CD4-positive, CD25-positive, alpha-beta regulatory T cell (primary cell): ENCODE measurements around the gene NELL2. TPM values are rescaled to one million over a fixed set of nuclear protein-coding genes. Genes with fewer than 3 reads are reported as not detected.
A peak's percentile ranks its signal among the peaks of the same experiment; 100 is the strongest.

ENCODE experiments used
- ATAC-seq, 2 donors: fragments of 150-1000 bp; cut with Tn5 transposase; one replicate each; pipeline ENCODE4 v1.10.0; 2021; ENCODE audit warnings: low read depth in 2 of 2, moderate number of reproducible peaks in 2 of 2, moderate library complexity in 1 of 2
- DNase-seq, 3 donors: peaks; one replicate each; pipeline versions ENCODE4 v3.0.0 to v3.0.0-alpha.2; 2012 to 2022; ENCODE audit warnings: mixed read lengths in 1 of 3
- H3K27ac ChIP-seq: one replicate; pipeline ENCODE4 v1.7.0; 2013; ENCODE audit warnings: mild to moderate bottlenecking, low read length; ENCODE audit not compliant: insufficient read depth, poor library complexity, severe bottlenecking
- H3K27me3 ChIP-seq: one replicate; pipeline ENCODE4 v1.7.0; 2013; ENCODE audit warnings: low read length; ENCODE audit not compliant: control insufficient read depth, insufficient read depth
- H3K36me3 ChIP-seq: one replicate; pipeline ENCODE4 v1.7.0; 2013; ENCODE audit warnings: mild to moderate bottlenecking, low read length, moderate library complexity; ENCODE audit not compliant: control insufficient read depth, insufficient read depth
- H3K4me1 ChIP-seq: 2 replicates; pipeline ENCODE4 v1.7.0; 2013; ENCODE audit warnings: mild to moderate bottlenecking, low read length; ENCODE audit not compliant: insufficient read depth, control insufficient read depth, poor library complexity, severe bottlenecking
- H3K4me3 ChIP-seq: one replicate; pipeline ENCODE4 v1.7.0; 2013; ENCODE audit warnings: low read depth, mild to moderate bottlenecking, low read length, moderate library complexity
- H3K9me3 ChIP-seq, 2 experiments: 1 replicate in 1 of 2; 2 replicates in 1 of 2; pipeline ENCODE4 v1.7.0; 2013; ENCODE audit warnings: low read length in 2 of 2, mild to moderate bottlenecking in 1 of 2, moderate library complexity in 1 of 2; ENCODE audit not compliant: control insufficient read depth in 2 of 2
- H3K27ac Mint-ChIP-seq, 3 donors: one replicate each; pipeline ENCODE4 v1.8.0; 2020 to 2022; ENCODE audit warnings: mild to moderate bottlenecking in 3 of 3, mixed read lengths in 3 of 3, moderate library complexity in 2 of 3
- H3K27me3 Mint-ChIP-seq: one replicate; pipeline ENCODE4 v1.8.0; 2022; ENCODE audit warnings: mild to moderate bottlenecking, mixed read lengths
- H3K36me3 Mint-ChIP-seq: one replicate; pipeline ENCODE4 v1.8.0; 2020; ENCODE audit warnings: mixed read lengths
- H3K4me1 Mint-ChIP-seq, 4 donors: one replicate each; pipeline ENCODE4 v1.8.0; 2020 to 2022; ENCODE audit warnings: mixed read lengths in 4 of 4, mild to moderate bottlenecking in 1 of 4
- H3K4me3 Mint-ChIP-seq, 4 donors: one replicate each; pipeline ENCODE4 v1.8.0; 2020 to 2022; ENCODE audit warnings: mild to moderate bottlenecking in 4 of 4, mixed read lengths in 4 of 4, moderate library complexity in 3 of 4
- H3K9me3 Mint-ChIP-seq, 7 donors: one replicate each; pipeline ENCODE4 v1.8.0; 2020 to 2022; ENCODE audit warnings: mixed read lengths in 7 of 7, mild to moderate bottlenecking in 3 of 7, moderate library complexity in 2 of 7
- polyA plus RNA-seq, 4 donors: library from polyadenylated mRNA; unstranded; fragments of 300-500 nt; fragmentation: Illumina TruSeq; gene quantifications; one replicate each; pipeline ENCODE4 v1.2.3, GENCODE V29; 2021
- total RNA-seq: library from RNA; stranded (reverse); gene quantifications from one replicate; pipeline ENCODE4 v1.2.3, GENCODE V29; 2022

The NELL2 gene
- total and polyA plus RNA-seq, 5 donors from 2014 or later = 1.2 to 11.9 (median 4.4) TPM

GRCh38 chr12:44885902-44886301, 9.8 kb upstream of the NELL2 start:
- ATAC-seq (no peak), DNase-seq (no peak)
- Histone ChIP-seq H3K27ac (no peak overlapping the region), H3K36me3 (no peaks in the 10 kb centered on the region), H3K4me1 (no peaks in the 10 kb centered on the region), H3K9me3 (peaks cover 0 to 11% of the 10 kb centered on the region in 2 experiments), H3K4me3 (no peak overlapping the region), H3K27me3 (no peaks in the 10 kb centered on the region)
- Mint-ChIP-seq H3K36me3 (no peaks in the 10 kb centered on the region), H3K4me1 (no peaks in the 10 kb centered on the region), H3K4me3 (no peak overlapping the region), H3K9me3 (peaks cover 0 to 11% (median 2%) of the 10 kb centered on the region in 7 donors), H3K27me3 (peaks cover 8% of the 10 kb centered on the region), H3K27ac (no peak overlapping the region)

GRCh38 chr12:44881197-44881596, 5.1 kb upstream of the NELL2 start:
- Histone ChIP-seq H3K9me3 (peaks cover 8 to 15% of the 10 kb centered on the region in 2 experiments), H3K27ac (no peak overlapping the region), H3K27me3 (peaks cover 11% of the 10 kb centered on the region), H3K36me3 (no peaks in the 10 kb centered on the region), H3K4me3 (no peak overlapping the region), H3K4me1 (peaks cover 7% of the 10 kb centered on the region)
- H3K27ac Mint-ChIP-seq = no peak overlapping the region
- ATAC-seq (no peak), DNase-seq (no peak)
- H3K4me1 Mint-ChIP-seq = peaks cover 0 to 6% (median 0%) of the 10 kb centered on the region in 4 donors
- H3K36me3 Mint-ChIP-seq = no peaks in the 10 kb centered on the region
- no peak overlapping the region for H3K4me3 Mint-ChIP-seq
- H3K27me3 Mint-ChIP-seq = peaks cover 40% of the 10 kb centered on the region
- peaks cover 1 to 29% (median 7%) of the 10 kb centered on the region in 7 donors for H3K9me3 Mint-ChIP-seq

DNA sequence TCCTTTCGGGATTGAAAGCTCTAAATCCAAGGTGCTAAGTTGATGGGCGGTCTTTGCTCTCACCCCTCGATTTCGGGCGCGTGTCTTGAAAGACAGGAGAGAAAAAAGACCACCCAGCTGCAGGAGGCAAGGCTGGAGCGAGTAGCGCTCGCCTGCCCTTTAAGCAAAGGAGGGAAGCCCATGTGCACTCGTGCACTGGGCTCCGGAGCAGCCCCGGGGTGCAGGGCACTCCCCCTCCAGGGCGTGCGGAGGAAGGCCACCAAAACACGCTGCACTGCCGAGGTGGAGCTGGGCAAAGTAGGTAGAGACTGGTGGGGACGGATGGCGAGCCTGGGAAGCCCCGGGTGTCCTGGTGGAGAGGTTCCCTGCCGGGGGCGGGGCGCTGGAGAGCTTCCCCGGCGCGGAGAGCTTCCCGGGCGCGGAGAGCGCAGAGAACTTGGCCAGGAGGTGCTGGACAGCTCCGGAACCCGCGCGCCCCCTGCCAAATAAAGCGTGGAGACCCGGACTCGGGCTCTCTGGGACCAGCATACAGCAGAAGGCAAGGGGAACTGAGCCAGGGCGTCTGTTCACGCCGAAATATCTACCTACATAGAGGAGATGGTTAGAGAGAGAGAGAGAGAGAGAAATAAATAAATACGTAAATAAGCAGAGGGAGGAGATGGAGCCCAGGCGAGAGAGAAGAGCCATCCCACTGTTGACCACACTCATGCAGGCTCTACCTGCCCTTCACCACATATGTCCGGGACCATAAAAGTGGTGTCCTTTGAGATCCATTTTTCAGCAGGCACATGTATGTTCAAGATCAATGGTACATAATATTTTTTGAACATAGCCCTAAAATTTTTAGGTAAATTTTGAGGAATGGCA, 662 bp upstream of the NELL2 start:
- Mint-ChIP-seq H3K27ac (peak overlapping the region in 1 of 3 donors; percentile 84), H3K4me1 (peaks cover 13 to 25% (median 14%) of the 10 kb centered on the region in 4 donors), H3K9me3 (peaks cover 1 to 29% (median 7%) of the 10 kb centered on the region in 7 donors), H3K36me3 (no peaks in the 10 kb centered on the region), H3K4me3 (peak overlapping the region; percentile 46 to 81 (median 69)), H3K27me3 (peaks cover 59% of the 10 kb centered on the region)
- DNase-seq (peak in 2 of 3 donors; percentile 14 to 23), ATAC-seq (peak; percentile 67 to 72)
- Histone ChIP-seq H3K4me3 (peak overlapping the region; percentile 64), H3K27ac (no peak overlapping the region), H3K9me3 (peaks cover 8 to 11% of the 10 kb centered on the region in 2 experiments), H3K27me3 (peaks cover 41% of the 10 kb centered on the region), H3K36me3 (no peaks in the 10 kb centered on the region), H3K4me1 (peaks cover 25% of the 10 kb centered on the region)

GRCh38 chr12:44875417-44875953, 630 bp downstream of the NELL2 start:
- DNase-seq = peak in 1 of 3 donors; percentile 6

GRCh38 chr12:44874981-44875416, 1.1 kb downstream of the NELL2 start:
- Histone ChIP-seq H3K27ac (no peak overlapping the region), H3K4me1 (peaks cover 25% of the 10 kb centered on the region), H3K9me3 (peaks cover 2 to 4% of the 10 kb centered on the region in 2 experiments), H3K4me3 (peak overlapping the region; percentile 74), H3K27me3 (peaks cover 49% of the 10 kb centered on the region), H3K36me3 (no peaks in the 10 kb centered on the region)
- ATAC-seq = no peak
- H3K4me3 Mint-ChIP-seq = peak overlapping the region; percentile 82 to 92 (median 88)
- H3K36me3 Mint-ChIP-seq = no peaks in the 10 kb centered on the region
- peak in 1 of 3 donors; percentile 5 for DNase-seq
- H3K27ac Mint-ChIP-seq = peak overlapping the region in 1 of 3 donors; percentile 87
- H3K4me1 Mint-ChIP-seq = peaks cover 13 to 25% (median 14%) of the 10 kb centered on the region in 4 donors
- peaks cover 0 to 20% (median 6%) of the 10 kb centered on the region in 7 donors for H3K9me3 Mint-ChIP-seq
- H3K27me3 Mint-ChIP-seq = peaks cover 61% of the 10 kb centered on the region

More at GRCh38 chr12:44875417-44875953, 630 bp downstream of the NELL2 start:
- H3K4me3 Mint-ChIP-seq = peak overlapping the region; percentile 82 to 92 (median 88)
- H3K27ac Mint-ChIP-seq = peak overlapping the region in 2 of 3 donors; percentile 19 to 87
- Histone ChIP-seq H3K36me3 (no peaks in the 10 kb centered on the region), H3K9me3 (peaks cover 2 to 5% of the 10 kb centered on the region in 2 experiments), H3K4me3 (peak overlapping the region; percentile 74), H3K4me1 (peaks cover 25% of the 10 kb centered on the region), H3K27me3 (peaks cover 49% of the 10 kb centered on the region), H3K27ac (no peak overlapping the region)
- peaks cover 59% of the 10 kb centered on the region for H3K27me3 Mint-ChIP-seq
- no peak for ATAC-seq
- peaks cover 13 to 25% (median 14%) of the 10 kb centered on the region in 4 donors for H3K4me1 Mint-ChIP-seq
- H3K9me3 Mint-ChIP-seq = peaks cover 0 to 24% (median 7%) of the 10 kb centered on the region in 7 donors
- no peaks in the 10 kb centered on the region for H3K36me3 Mint-ChIP-seq

GRCh38 chr12:44873898-44874297, 2.2 kb downstream of the NELL2 start:
- no peak overlapping the region for H3K27ac Mint-ChIP-seq
- H3K27me3 ChIP-seq = peaks cover 49% of the 10 kb centered on the region
- no peaks in the 10 kb centered on the region for H3K36me3 ChIP-seq
- H3K27ac ChIP-seq = no peak overlapping the region
- H3K36me3 Mint-ChIP-seq = no peaks in the 10 kb centered on the region
- peaks cover 0 to 13% (median 4%) of the 10 kb centered on the region in 7 donors for H3K9me3 Mint-ChIP-seq
- H3K27me3 Mint-ChIP-seq = peaks cover 55% of the 10 kb centered on the region
- H3K4me1 Mint-ChIP-seq = peaks cover 13 to 25% (median 14%) of the 10 kb centered on the region in 4 donors
- H3K4me3 Mint-ChIP-seq = peak overlapping the region in 1 of 4 donors; percentile 82
- H3K4me3 ChIP-seq = peak overlapping the region; percentile 74
- DNase-seq (peak in 1 of 3 donors; percentile 6), ATAC-seq (no peak)
- peaks cover 0 to 2% of the 10 kb centered on the region in 2 experiments for H3K9me3 ChIP-seq
- H3K4me1 ChIP-seq = peaks cover 25% of the 10 kb centered on the region

DNA sequence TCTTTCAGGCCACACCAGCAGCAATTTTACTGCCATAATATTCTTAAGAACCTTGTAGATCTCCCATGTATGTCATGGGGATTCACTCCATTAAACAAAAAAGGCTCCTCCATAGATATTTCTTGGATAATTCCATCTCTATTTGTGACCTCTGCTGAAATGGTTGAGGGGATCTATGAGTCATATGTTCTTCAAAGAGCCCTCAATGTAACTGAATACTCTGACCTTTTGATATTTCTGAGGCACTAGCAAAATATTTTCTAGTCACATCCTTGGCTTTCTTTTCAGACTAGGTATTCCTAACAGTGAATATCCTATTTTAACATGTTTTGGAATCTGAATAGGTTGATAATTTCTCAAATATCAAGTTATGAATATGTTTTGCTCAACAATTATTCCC, 6.6 kb downstream of the NELL2 start:
- H3K9me3 Mint-ChIP-seq = peaks cover 0 to 16% (median 5%) of the 10 kb centered on the region in 7 donors
- H3K4me1 ChIP-seq = peaks cover 1% of the 10 kb centered on the region
- H3K27ac Mint-ChIP-seq = no peak overlapping the region
- peaks cover 29% of the 10 kb centered on the region for H3K27me3 ChIP-seq
- no peak for ATAC-seq
- no peak for DNase-seq
- H3K36me3 ChIP-seq = no peaks in the 10 kb centered on the region
- peaks cover 0 to 6% (median 3%) of the 10 kb centered on the region in 4 donors for H3K4me1 Mint-ChIP-seq
- H3K27me3 Mint-ChIP-seq = peaks cover 21% of the 10 kb centered on the region
- H3K4me3 Mint-ChIP-seq = no peak overlapping the region
- peaks cover 0 to 3% of the 10 kb centered on the region in 2 experiments for H3K9me3 ChIP-seq
- H3K27ac ChIP-seq = no peak overlapping the region
- H3K36me3 Mint-ChIP-seq = no peaks in the 10 kb centered on the region
- no peak overlapping the region for H3K4me3 ChIP-seq
